GM19035 (cell line): Measurements from ENCODE around the gene PPIL4.
"Not testable (repeated sequence)": the region's sequence is repeated elsewhere in the genome, so short reads cannot be mapped to it uniquely, and the experiment has no call there.

Experiments
- ATAC-seq: cut with Tn5 transposase; IDR thresholded peaks from one replicate; pipeline ENCODE4 v1.9.1; 2021; ENCODE audit not compliant: unreplicated experiment

The PPIL4 gene

DNA sequence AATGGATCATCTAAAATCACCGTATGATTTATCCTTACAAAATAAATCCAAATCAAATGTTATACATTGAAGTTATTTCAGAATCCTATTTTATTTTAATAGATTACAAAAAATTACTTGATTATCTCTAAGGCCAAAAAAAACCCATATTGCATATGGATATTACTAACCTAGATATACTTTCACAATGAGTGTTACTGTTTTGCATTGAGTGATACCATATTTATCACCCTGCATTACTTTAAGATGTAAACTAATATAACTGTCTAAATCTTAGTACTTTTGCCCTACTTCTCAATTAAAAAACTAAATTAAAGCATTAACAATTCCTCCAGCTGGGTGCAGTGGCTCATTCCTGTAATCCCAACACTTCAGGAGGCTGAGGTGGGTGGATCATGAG lies 11.1 kb downstream of the PPIL4 start:
- ATAC-seq: no peak

DNA sequence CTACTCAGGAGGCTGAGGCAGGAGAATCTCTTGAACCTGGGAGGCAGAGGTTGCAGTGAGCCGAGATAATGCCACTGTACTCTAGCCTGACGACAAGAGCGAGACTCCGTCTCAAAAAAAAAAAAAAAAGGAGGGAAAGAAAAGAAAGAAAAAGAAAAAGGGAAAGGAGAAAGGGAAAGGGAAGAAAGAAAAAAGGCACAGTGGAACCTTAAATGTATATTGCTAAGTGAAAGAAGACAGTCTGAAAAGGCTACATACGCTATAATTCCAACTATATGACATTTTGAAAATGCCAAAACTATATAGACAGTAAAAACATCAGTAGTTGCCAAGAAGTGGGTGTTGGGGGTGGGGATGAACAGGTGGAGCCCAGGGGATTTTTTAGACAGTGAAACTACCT lies 16.2 kb downstream of the PPIL4 start:
- no peak for ATAC-seq

DNA sequence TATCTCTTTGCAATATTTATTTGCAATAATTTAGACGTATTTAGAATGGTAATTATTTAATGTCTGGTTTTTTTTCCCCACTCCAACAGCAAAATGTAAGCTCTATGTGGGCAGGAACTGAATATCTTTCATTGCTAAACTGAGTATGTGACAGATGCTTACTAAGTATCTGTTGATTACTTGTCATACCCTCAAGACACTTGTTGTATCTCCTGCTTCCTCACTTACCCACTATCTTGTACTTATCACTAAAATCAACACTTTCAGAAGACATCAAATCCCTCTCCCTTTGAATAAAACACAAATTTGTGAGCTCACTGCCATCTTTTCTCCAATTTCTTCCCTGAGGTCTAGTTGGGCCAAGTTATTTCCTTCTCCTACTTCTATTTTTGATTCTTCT lies 30.3 kb downstream of the PPIL4 start:
- no peak for ATAC-seq

DNA sequence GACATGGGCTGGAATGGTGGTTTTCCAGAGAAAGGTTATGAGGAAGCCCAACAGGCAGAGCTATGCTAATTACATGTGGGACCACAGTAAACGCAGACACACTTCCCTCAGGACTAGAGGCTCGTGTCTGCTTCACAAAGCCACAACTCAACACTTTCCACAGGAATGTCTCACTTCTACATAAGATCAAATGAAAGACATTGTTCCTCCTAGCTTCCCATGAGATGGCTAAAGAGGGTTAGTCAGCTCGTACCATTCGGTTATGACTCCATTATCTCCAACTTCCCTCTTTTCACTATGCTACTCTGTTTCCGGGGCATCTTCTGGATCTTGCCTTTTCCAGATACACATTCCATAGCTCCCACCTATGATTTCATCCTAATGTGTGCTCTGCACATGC lies 31.9 kb downstream of the PPIL4 start:
- ATAC-seq: no peak

DNA sequence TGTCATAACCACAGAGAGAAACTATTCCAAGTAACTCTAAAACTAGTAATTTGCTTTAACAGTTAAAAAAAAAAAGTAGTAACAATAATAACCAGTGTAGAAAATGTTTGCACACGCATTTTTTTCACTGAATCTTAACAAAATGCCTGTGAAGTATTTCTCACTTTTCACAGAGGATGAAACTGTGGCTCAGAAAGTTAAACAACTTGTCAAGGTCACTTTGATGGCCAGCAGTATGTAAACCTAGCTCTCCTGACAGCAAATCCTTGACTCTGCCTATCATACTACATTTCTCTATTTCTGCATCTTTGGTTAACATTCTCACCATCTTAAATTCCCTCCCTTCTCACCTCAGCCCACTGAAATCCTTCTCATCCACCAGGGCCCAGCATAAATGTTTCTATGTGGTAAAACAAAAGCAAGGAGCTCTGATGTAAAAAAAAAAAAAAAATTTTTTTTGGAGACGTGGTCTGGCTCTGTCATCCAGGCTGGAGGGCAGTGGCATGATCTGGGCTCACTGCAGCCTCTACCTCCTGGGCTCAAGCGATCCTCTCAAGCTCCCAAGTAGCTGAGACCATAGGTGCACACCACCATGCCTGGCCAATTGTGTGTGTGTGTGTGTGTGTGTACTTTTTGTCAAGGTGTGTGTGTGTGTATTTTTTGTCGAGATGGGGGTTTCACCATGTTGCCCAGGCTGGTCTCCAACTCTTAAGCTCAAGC lies 34.9 kb downstream of the PPIL4 start:
- no peak for ATAC-seq

DNA sequence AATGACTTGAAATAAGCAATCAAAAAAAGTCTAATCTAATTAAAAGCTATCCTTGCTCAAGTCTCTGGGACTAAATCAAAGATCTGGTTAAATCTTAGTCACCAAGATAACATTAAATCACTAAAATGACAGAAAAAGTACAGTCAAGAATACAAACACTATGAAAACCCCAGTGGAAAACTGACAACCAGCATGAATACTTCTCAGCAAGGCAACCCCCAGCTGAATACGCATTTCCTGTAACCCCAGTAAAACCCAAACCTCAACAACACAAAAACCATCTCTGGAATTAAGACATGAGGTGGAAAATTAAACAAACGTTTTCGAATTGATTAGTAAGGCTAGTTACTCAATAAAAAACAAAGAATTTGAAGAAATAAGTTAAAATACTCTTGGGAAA lies 37.4 kb downstream of the PPIL4 start:
- ATAC-seq: no peak

DNA sequence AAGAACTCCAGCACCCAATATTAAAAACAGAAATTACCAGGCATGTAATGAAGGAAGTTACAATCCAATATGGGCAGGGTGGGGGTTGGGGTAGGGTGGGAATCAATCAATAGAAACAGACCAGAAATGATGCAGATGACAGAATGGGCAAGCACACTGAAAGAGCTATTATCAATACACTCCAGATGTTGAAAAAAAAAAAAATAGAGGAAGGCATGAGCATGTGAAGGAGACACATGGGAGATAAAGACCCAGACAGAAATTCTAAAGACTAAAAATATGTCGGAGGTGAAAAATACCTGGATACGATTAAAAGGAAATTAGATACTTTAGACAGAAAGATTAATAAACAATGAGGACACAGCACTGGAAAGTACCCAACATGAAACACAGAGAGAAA lies 42.0 kb downstream of the PPIL4 start:
- no peak for ATAC-seq

DNA sequence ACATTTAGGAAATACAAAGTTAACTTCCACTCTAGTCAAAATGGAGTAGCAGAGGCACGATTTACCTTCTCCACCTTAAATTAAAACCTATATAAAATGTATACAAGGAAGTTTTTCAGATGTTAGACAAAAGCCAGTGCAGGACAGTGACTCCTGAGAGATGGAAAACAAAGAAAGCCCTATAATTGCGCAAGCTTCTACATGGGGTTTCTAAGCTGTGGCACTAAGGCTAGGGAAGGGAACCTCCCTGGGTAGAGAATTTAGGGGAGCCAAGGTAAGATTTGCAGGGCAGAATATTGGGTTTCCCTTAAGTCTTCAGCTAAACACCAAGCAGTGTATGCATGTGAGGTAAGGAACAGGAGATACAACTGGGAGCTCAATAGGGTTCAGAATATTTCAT lies 42.6 kb downstream of the PPIL4 start:
- ATAC-seq: no peak

DNA sequence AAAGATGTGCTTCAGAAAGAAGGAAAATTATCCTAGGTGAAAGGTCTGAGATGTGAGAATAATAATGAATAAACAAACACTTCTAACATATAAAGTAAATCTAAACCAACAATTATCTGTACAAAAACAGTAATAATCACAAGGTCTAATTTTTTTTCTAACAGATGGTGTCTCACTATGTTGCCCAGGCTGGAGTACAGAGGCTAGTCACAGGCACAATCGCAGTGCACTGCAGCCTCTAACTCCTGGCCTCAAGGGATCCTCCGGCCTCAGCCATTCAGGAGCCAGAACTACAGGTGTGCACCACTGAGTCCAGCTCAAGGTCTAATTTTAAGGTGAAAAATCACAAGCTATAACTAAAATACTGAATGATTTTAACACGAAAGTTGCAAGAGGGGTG lies 44.1 kb downstream of the PPIL4 start:
- ATAC-seq: no peak

DNA sequence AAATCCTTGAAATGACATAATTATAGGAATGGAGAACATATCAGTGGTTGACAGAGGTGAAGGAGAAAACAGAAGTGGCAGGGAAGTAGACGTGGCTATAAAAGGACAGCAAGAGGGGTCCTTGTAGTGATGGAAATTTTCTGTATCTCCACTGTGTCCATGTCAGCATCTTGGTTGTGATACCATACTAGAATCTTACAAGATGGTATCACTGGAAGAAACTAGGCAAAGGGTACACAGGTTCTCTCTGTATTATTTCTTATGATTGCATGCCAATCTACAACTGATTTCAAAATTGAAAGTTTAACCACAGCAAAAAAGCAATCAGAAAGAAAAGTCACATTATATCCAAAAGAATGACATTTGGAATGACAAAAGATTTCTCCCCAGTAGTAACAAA lies 44.6 kb downstream of the PPIL4 start:
- ATAC-seq: no peak

DNA sequence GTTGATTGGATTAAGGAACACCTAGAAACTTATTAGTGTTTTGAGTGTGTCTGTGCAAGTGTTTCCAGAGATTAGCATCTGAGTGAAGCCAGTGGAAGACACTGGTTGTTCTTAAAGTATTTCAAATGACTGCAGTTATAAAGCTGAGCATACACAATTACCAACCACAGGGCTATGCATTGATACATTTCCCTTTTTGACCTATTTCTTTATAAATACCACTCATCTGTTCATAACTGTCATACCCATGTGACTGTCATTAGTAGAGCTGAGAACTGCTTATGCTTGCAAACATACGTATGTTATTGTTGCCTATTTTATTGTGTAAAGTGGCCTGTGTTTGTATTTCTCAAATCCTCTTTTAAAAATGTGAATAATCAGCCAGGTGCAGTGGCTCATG lies 45.7 kb downstream of the PPIL4 start:
- ATAC-seq: no peak

DNA sequence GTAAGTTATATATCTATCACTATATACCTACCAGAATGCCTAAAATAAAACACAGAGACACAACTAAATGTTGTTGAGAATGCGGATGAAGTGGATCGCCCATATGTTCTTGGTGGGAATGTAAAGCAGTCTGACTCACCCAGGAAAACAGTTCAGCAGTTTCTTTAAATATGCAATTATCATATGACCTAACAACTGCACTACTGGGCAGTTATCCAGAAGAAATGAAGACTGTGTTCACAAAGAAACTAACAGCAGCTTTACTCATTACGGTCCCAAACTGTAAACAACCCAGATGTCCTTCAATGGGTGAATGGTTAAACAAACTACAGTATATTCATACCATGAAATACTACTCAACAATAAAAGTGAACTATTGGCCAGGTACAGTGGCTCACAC lies 46.8 kb downstream of the PPIL4 start:
- no peak for ATAC-seq

DNA sequence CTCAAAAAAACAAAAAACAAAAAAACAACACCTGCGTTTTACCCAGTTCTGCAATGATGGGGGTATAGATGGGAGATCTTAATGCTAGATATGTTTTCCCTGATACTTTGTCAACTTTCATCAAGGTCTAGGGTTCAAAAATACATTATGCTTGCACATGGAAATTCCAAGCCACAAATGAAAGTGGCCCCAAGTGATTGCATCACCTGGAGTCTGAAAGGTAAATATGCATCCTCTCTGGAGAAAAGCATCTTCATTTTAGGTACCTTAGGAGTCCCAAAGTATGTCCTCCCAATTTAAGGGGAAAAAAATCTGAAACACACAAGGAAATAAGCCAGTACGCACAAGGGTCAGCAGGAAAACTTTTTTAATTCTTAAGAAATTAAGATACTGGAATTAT lies 48.5 kb downstream of the PPIL4 start:
- no peak for ATAC-seq

DNA sequence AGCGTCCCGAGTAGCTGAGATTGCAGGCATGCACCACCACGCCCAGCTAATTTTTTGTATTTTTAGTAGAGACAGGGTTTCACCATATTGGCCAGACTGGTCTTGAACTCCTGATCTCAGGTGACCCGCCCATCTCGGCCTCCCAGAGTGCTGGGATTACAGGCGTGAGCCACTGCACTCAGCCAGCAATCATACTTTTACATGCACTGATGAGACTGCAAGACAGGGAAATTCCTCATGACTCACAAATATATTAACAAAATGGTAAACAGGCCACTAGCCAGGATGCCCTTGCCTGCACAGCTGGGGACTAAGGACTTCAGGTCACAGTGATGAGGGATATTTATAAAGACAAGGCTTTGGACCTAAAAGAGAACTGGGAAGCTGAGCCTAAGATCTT lies 49.2 kb downstream of the PPIL4 start:
- not testable (repeated sequence) for ATAC-seq

DNA sequence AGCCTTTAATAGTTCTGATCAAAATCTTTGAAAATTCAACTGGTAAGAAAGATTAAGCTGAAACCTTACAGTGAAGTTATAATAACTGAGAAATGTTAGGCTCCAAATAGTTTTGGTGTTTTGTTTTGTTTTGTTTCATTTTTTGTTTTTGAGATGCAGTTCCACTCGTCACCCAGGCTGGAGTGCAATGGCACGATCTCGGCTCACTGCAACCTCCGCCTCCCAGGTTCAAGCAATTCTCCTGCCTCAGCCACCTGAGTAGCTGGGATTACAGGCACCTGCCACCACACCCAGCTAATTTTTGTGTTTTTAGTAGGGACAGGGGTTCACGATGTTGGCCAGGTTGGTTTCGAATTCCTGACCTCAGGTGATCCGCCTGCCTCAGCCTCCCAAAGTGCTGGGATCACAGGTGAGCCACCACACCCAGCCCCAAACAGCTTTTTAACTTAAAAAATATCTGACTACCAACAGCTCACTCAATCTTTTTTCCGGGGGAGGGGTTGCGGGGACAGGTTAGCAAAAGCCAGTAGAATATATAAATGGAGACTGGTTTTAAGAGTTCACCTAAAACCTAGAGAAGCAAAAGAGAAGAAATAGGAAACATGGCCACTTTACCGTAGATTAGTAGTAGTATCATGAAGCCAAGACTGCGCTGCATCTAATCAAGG lies 50.4 kb downstream of the PPIL4 start:
- ATAC-seq: not testable (repeated sequence)

DNA sequence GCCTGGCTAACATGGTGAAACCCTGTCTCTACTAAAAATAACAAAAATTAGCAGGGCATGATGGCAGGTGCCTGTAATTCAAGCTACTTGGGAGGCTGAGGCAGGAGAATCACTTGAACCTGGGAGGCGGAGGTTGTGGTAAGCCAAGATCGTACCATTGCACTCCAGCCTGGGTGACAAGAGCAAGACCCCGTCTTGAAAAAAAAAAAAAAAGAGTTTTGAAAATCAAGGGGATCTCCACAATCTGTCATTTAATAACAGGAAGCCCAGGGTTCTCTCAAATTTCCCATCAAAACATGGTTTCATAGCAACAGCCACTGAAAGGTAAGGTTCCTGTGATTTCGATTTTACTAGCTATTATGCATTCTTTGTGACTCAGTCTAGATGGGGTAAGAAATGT lies 51.0 kb downstream of the PPIL4 start:
- ATAC-seq: peak; percentile 88

DNA sequence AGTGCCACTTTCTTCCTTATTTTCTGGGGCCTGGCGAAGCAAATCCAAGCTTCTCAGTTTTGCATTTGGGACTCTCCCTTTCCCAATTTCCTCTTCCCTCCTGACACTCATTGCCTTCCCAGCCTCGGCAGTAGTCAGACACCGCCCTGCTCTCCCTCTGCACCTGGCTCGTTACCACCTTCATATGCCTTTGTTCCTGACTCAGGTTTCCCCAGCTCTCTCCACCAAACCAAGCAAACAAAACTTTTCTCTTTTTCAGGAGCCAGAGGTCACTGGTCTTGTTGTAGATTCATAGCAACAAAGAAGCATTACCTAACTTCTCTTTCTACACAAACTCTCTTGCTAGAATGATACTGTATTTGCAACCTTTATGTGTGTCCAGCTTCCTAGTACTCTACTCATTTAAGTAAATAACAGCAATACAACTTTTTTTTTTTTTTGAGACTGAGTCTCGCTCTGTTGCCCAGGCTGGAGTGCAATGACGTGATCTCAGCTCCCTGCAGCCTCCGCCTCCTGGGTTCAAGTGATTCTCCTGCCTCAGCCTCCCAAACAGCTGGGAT lies 52.0 kb downstream of the PPIL4 start:
- no peak for ATAC-seq

DNA sequence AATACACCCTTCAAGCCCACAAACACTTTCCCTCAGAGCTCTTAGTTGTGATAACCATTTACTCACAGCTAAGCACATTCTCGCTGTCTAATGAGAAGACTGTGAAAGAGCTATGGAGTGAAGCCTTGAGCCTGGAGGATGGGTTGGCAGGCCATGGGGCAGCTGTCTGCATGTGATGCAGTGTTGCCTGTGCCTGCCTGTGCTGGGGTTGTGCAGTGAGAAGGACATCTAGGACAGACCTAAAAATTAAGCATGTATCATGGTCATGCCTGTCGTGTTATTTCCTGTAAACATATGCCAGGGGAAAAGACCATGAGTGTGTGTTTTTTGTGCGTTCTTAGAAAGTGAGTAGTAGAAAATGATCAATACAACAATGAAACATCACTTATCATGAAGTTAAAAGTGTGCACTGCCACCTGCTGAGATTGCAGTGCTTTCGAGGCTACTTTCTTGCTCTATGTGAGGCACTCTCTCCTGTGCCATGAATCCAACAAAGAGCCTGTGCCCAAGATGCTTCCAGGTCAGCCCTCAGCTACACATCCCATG lies 53.0 kb downstream of the PPIL4 start:
- no peak for ATAC-seq

DNA sequence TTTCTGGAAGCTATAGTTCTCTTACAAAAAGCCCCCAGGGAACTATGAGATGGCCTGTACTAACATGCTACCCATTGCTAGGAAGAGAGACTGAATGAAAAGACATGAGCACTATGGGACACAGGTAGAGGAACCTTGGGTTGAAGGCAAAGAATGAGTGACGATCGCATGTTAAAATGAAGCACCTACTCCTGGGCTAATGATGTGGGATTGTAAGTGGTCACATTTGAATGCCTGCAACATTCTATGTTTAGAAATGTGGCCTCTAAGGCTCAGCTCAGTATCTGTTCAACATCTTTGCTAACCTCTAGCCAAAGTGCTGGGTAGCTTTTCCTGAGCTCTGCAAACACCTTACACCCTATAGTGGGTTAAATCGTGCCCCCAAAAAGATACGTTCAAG lies 55.9 kb downstream of the PPIL4 start:
- no peak for ATAC-seq

DNA sequence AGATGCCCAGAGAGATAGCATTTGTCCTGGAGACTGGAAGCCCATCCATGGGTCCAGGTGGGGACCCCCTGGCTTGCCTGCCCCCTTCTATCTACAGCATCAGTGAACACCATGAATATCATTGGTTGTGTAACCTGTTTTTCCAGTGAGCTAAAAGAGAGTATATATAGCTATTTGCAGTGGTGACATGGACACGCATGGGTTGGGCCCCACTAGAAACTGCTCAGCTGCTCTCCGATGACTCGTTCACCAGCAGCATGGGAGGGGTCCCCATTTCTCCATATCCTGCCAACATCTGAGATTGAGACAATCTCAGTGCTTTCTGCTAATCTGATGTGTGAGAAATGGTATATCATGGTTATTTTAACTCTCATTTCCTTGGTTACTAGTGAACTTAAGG lies 57.0 kb downstream of the PPIL4 start:
- no peak for ATAC-seq

DNA sequence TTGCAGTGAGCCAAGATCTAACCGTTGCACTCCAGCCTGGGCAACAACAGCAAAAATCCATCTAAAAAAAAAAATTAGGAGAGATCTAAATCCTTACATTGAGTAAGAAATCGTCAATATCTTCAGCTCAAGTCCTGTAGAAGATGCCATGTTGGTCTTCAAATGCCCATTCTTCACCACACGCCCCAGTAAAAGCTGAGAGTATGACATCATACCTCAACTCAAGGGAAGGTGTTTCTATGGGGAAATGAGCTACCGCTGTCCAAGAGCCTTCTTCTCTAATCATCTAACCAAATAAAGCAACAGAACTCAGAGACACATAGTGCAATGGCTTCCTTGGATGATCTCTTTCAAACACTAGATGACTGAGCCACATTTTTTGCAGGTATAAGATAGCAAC lies 58.5 kb downstream of the PPIL4 start:
- ATAC-seq: no peak
